NT2/D1 (cell line): ENCODE measurements around the gene PIK3C3.

ENCODE experiments used
- SUZ12 ChIP-seq: IDR thresholded peaks from 2 replicates; pipeline ENCODE4 v1.6.1; 2011; ENCODE audit not compliant: insufficient read length, insufficient read depth; ENCODE audit errors: extremely low read depth
- ZNF274 ChIP-seq: IDR thresholded peaks from 2 replicates; pipeline ENCODE4 v1.6.1; 2011; ENCODE audit warnings: mild to moderate bottlenecking, low read depth, low read length

- no peak for TF ChIP-seq ZNF274
- no peak for TF ChIP-seq SUZ12
Measured at GRCh38 chr18:42030586-42031182, 75.7 kb downstream of the PIK3C3 start.
